Measurements from ENCODE around the gene SAMD4A.
"Not testable (repeated sequence)": the region's sequence is repeated elsewhere in the genome, so short reads cannot be mapped to it uniquely, and the experiment has no call there.

The SAMD4A gene

DNA sequence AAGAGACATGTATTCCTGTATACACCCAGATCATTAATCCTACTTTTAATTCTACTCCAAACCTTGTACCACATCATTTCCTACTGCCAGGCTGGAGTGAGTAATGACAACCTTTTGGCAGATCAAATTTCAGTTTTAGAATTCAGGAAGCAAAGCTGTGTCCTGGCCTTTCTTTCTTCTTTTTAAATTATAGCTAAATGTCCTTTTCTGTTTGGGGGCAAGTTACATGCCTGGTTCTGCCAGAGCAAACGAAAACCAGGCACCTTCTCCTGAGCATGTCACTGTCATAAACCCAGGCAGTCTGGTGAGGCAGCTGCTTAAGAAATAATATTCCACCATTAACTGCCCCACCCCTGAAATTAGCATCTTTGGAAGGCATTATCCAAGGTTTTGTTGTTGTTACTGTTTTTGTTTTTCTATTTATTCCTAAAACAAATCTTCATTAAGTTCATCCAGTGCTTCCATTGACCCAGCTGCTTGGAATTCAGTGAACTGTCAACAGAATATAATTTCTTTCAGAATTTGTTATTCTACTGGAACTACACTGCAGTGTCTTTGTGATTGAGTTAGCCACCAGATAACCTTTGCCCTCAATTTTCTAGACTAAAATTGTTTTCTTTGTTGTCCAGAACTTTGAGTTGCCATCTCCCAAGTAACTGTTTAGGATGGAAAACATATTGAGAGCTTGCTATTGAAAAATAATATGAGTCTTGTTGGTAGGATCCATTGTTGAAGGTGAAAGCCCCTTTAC lies 33.2 kb downstream of the SAMD4A start:
- no peak for DNase-seq

- DNase-seq, result no peak
Measured at GRCh38 chr14:54600717-54601109, 33.8 kb downstream of the SAMD4A start.

DNA sequence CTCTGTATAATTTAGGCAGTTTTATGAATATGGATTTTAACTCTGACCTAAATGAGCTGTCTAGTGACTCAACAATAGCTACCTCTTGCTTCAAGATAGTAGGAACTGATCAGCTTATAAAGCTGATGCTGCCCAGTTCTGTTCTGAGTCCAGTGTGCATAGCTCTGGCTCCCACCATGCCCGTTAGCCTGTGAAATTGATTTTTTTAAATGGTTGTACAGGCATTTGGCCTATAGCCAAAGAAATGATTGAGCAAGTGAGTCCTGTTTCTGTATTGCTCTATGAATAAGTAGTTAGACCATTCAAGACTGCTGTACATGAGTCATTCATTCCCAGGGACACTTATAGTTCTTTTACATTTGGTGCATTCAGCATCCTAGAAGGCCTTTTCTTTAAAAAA lies 36.4 kb downstream of the SAMD4A start:
- DNase-seq, result peak; percentile 63

DNA sequence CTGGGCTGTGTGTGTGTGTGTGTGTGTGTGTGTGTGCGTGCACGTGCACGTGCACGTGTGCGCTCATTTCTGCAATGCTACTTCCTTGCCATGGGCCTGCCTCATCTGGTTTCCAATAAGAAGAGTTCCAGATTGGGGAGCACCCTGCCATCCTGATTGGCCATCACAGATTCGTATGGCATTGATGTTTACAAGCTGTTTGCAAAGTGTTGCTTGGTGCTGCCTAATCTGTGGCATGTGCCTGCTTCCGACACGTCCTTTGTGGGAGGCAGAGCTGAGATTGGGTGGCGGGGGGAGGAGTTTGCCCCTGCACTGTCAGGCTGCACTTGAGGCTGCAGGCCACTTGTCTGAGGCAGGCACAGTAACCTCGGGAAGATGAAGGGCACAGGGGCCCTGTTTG lies 39.2 kb downstream of the SAMD4A start:
- no peak for DNase-seq

DNA sequence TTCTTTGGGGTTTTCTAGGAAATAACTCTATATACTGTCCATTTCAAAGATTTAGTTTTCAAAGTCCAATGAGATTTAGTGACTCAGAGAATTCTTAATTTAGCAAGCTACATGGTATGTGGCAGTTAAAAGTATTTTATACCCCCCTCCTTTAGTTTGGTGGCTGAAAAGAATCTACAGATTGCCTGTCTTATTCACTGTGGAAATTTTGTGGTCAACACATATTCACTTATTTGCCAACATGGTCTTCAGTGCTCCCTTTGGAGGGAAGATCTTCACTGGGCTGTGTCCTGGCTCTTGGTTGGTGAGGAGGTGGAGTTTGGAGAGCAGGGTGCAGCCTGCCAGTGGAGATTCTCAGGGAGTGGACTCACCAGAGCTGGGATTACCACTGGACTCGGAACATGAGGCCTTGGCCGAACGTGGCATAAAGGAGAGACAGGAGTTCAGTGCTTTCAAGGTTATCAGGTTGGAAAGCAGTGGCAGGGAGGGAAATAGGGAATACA lies 39.8 kb downstream of the SAMD4A start:
- no peak for DNase-seq

DNA sequence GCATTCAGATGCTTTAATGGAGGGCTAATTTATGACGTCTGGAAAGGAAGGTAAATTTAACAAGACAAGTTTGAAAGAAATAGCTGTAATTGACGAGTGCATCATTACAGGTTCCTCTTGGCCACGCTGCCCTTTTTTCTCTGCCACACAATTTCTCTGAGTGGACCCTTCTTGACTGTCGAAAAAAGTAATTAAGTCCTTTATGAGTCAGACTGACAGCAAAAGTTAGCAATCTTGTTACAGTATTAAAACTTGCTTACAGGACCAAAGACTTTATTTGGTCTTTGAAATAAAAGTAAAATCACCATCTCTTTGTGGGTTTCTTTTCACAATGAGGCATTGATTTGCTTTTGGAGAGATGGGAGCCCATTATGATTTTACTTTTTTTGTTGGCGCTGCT lies 42.6 kb downstream of the SAMD4A start:
- DNase-seq, result no peak

- no peak for DNase-seq
Measured at GRCh38 chr14:54610051-54610977, 43.4 kb downstream of the SAMD4A start.

DNA sequence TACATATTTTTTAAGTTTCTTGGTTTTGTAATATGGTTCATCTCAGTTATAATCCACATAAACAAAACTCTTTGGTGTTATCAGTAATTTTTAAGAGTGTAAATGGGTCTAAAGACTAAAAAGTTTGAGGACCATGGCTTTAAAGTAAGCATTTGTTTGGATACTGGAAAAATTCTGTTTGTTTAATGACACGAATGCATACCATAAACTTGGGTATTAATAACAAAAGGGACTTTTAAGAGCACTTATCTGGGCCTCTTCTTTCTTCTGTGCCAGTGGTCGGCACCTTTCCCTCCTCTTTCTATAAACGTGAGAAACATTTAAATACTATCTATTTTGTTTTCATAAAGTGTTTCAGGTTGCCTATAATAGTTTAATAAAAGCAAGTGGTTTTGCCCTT lies 47.4 kb downstream of the SAMD4A start:
- no peak for DNase-seq

GRCh38 chr14:54617467-54617866 lies 50.5 kb downstream of the SAMD4A start:
- DNase-seq, result peak; percentile 44

GRCh38 chr14:54621686-54622085 lies 54.8 kb downstream of the SAMD4A start:
- DNase-seq, result no peak

- no peak for DNase-seq
Measured at GRCh38 chr14:54622192-54622958, 55.4 kb downstream of the SAMD4A start.

GRCh38 chr14:54623279-54624004 lies 56.5 kb downstream of the SAMD4A start:
- no peak for DNase-seq

- DNase-seq, result not testable (repeated sequence)
Measured at GRCh38 chr14:54624005-54624358, 57.1 kb downstream of the SAMD4A start.

DNA sequence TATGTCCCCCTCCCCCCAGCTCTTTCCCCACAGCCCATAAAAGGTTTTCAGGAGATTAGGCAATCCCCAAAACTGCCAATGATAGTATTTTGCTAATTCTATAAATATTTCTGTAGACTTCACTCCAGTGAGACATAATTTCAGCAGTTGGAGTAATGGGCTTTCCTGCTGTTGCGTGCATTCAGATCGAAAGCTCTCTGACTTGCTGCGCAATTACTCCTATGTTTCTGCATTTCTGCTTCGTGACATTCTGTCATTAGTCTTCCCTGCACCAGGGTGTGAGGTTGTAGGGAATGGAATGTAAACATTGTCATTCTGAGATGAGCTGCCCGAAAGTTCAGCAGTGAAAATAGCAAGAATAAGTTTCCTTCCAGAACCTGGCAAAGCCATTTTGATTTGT lies 58.2 kb downstream of the SAMD4A start:
- peak; percentile 37 for DNase-seq

DNA sequence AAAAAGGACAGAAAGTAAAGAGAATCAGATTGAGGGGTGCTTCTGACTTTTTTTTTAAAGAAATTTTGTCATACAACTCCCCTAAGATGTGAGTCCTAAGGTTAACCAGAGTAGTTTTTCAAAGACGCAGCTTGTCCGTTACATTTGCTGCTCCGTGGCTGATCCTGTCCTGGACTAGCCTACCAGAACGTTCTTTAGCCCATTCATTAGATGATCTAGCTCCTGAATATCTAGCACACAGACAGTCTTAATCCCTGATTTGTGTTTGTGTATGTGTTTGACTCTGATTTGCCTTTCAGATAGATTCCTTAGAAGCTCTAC lies 60.3 kb downstream of the SAMD4A start:
- no peak for DNase-seq

DNA sequence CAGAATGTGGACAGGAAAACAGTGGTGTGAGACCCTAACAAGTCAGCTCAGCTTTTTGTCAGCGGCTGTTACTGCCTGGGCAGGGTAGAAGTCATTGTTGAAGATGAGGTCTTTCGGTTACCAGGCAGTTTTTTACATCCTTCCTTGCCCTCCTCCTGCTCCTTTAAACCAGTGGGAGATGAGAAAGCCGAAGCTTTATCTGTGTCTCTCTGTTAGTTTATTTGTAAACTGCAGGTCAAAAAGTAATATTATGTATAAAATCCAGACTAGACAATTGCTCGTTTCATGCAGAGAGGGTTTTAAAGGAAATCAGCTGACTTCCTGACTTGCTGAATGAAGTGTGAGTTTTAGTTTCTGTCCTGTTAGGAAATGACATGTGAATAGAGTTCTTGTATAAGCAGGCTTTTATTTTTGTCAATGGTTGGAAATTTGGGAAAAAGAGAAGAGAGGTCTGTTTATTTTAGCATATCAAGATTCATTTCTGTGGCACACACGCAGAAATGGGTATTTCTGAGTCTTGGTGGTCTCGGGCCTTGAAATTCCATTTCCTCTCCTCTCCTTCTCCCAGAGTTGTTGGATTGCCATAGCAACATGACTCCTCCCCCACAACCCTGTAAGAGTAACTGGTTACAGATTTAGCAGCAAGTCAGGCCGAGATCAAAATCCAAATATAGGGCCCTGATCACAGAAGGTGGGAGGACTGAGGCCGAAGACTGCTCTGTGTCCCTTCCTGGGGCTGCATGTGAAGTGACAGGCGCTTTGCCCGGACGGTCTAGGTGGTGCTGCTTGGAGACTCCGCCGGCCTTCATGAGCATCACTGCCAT lies 60.8 kb downstream of the SAMD4A start:
- peak; percentile 85 for DNase-seq

DNA sequence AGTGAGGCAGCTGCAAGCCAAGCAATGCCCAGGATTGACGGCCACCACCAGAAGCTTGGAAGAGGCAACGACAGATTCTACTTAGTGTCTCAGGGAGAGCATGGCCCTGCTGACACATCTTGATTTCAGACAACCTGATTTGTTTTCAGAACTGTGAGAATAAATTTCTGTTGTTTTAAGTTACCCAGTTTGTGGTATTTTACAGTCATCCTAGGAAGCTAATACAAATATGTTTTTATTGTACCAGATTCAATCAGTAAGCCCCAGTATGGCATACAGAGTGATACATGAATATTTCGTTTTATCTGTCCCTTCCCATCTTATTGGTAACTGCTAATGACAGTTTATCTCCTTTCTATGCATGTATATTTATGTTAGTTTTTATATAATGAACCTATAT lies 62.3 kb downstream of the SAMD4A start:
- DNase-seq, result no peak

GRCh38 chr14:54629635-54630360 lies 62.9 kb downstream of the SAMD4A start:
- no peak for DNase-seq

- no peak for DNase-seq
Measured at GRCh38 chr14:54631016-54631415, 64.1 kb downstream of the SAMD4A start.

DNA sequence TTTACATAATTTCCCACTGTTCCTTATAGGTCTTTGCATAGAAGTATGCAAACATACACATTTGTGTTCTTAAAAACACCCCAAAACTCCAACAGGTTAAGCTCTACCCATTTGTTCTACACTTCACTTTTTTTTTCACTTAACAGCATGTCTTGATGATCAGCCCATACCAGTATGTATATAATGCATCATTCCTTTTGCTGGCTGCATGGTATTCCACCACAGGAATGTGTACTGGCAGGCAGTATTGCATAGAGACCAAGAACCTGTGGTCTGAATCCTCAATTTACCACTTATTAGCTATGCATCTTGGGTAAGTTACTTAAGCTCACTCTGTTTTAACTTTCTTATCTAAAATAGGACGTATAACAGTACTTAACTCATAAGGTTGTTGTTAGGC lies 65.5 kb downstream of the SAMD4A start:
- no peak for DNase-seq

DNA sequence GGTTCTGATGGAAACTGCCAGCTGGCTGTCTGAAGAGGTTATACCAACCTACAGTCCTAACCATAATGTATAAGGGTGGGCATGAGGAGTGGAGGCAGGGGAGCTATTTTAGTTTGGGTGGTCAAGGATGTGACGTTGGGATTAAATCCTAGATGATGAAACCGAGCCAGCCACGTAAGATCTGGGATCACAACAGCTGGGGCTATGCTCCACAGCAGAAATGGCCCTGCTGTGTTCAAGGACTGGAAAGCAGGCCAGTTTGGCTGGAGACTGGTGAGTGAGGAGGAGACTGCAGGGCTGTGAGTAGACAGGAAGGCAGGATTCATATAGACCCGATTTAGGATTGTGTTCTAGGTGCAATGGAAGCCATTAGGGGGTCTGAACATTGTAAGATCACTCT lies 66.1 kb downstream of the SAMD4A start:
- DNase-seq, result no peak

All from inflammatory macrophage treated with lipopolysaccharide for 4 hours (primary cell).